Transverse colon (tissue), 4 donors: ENCODE results near the gene DHCR24.

ENCODE experiments used
- EP300 ChIP-seq: sonication (generic); formaldehyde crosslinking; IDR thresholded peaks from one replicate; pipeline ENCODE4 v1.6.1; 2017; ENCODE audit warnings: antibody characterized with exemption, low read depth
- POLR2A ChIP-seq: fragments of 450-650 bp; IDR thresholded peaks from one replicate; pipeline ENCODE4 v1.6.1; 2016; ENCODE audit warnings: antibody characterized with exemption, mild to moderate bottlenecking, moderate library complexity
- POLR2AphosphoS5 ChIP-seq, 3 donors: sonication (generic); formaldehyde crosslinking; IDR thresholded peaks; one replicate each; pipeline ENCODE4 v1.6.1; 2016; ENCODE audit warnings: antibody characterized with exemption in 3 of 3
- TF ChIP-seq, protein P1 (sequence below), 5 experiments: fragments of 200-600 bp in 3 of 5; fragments of 450-650 bp in 2 of 5; sonication (generic) in 3 of 5; IDR thresholded peaks; 1 replicate in 2 of 5; 2 replicates in 3 of 5; pipeline ENCODE4 v1.5.1; 2016 to 2017; ENCODE audit warnings: antibody characterized with exemption in 5 of 5, inconsistent platforms in 3 of 5, mild to moderate bottlenecking in 2 of 5, moderate library complexity in 1 of 5

GRCh38 chr1:54805466-54805865 is 81.5 kb downstream of the DHCR24 start:
- TF ChIP-seq, protein P1, sequence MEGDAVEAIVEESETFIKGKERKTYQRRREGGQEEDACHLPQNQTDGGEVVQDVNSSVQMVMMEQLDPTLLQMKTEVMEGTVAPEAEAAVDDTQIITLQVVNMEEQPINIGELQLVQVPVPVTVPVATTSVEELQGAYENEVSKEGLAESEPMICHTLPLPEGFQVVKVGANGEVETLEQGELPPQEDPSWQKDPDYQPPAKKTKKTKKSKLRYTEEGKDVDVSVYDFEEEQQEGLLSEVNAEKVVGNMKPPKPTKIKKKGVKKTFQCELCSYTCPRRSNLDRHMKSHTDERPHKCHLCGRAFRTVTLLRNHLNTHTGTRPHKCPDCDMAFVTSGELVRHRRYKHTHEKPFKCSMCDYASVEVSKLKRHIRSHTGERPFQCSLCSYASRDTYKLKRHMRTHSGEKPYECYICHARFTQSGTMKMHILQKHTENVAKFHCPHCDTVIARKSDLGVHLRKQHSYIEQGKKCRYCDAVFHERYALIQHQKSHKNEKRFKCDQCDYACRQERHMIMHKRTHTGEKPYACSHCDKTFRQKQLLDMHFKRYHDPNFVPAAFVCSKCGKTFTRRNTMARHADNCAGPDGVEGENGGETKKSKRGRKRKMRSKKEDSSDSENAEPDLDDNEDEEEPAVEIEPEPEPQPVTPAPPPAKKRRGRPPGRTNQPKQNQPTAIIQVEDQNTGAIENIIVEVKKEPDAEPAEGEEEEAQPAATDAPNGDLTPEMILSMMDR (IDR thresholded peaks at IDR 0.05), result no peak
- TF ChIP-seq POLR2A, result no peak
- TF ChIP-seq POLR2AphosphoS5 (IDR thresholded peaks at IDR 0.05), result no peak
- no peak for TF ChIP-seq EP300
